ENCODE results near the gene OR13H1.
"Not testable (repeated sequence)": the region's sequence is repeated elsewhere in the genome, so short reads cannot be mapped to it uniquely, and the experiment has no call there.

OR13H1 gene, protein sequence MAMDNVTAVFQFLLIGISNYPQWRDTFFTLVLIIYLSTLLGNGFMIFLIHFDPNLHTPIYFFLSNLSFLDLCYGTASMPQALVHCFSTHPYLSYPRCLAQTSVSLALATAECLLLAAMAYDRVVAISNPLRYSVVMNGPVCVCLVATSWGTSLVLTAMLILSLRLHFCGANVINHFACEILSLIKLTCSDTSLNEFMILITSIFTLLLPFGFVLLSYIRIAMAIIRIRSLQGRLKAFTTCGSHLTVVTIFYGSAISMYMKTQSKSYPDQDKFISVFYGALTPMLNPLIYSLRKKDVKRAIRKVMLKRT

DNA sequence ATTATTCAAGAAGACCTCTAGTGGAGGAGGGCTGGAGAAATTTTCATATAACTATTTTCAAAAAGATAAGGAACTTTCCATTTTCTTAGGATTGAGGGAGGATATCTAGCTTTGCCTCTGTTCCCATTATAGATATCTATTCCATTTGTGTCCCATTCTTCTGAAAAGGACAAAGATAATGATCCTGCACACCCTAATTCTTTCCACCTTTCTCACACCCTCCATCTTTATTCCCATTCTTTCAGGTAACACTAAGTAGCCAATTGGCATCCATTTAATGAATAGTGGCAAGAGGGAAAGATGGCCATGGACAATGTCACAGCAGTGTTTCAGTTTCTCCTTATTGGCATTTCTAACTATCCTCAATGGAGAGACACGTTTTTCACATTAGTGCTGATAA lies at the start of gene OR13H1:
OR13H1 (plus strand) TSS at position 301 of the 400 bp plus-strand sequence; CDS start at position 301, 0 bp downstream.
- no peak for DNase-seq

DNA sequence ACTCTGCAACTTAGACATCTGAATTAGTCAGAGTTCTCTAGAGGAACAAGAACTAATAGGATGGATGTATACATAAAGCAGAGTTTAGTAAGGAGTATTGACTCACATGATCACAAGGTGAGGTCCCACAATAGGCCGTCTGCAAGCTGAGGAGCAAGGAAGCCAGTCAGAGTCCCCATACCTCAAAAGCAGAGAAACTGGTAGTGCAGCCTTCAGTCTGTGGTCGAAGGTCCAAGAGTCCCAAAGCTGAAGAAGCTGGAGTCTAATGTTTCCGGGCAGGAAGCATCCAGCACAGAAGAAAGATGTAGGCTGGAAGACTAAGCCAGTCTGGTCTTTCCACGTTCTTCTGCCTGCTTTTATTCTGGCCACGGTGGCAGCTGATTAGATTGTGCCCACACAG lies 42.3 kb upstream of the OR13H1 start:
- not testable (repeated sequence) for DNase-seq

DNA sequence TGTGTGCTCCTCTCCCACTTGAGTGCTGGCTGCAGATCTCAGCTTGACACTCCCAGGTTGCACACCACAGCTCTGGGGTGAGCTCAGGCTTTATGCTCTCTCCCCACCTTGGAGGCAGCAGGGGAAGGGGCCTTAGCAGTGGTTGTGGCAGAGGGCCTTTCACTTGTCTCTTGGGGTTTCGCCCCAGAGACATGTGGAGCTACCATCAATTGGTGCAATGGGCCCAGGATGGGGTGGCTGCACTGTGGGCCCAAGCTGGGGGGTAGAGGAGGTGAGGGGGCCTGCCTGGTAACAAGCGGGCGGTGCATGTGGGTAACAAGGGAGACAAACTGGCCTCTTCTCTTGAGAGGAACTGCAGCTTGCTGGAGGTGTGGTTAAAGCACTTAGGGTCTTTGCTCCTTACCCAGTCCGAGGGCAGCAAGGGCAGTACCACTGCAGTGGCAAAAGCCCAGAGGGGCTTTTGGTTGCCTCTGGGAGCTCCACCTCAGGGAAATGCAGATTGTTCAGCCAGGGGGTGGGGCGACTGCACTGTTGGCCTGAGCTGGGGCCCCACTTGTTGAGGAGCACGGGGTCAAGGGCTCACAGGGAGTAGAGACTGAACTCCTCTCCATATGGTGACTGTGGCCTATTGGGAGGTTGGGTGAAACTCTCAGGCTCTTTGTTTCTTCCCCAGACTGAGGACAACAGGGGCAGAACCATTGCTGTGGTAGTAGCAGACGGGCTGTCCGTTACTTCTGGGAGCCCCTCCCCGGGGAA lies 30.5 kb upstream of the OR13H1 start:
- DNase-seq: no peak

DNA sequence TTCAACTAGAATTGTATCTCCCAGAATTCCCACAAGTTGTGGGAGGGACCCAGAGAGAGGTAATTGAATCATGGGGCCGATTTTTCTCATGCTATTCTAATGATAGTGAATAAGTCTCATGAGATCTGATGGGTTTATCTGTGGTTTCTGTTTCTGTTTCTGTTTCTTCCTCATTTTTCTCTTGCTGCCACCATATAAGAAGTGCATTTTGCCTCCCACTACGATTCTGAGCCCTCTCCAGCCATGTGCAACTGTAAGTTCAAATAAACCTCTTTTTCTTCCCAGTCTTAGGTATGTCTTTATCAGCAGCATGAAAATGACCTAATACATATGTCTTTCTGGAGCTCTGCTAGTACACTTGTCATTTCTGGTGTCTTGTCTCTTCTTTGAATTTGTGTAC lies 22.1 kb upstream of the OR13H1 start:
- DNase-seq: no peak

DNA sequence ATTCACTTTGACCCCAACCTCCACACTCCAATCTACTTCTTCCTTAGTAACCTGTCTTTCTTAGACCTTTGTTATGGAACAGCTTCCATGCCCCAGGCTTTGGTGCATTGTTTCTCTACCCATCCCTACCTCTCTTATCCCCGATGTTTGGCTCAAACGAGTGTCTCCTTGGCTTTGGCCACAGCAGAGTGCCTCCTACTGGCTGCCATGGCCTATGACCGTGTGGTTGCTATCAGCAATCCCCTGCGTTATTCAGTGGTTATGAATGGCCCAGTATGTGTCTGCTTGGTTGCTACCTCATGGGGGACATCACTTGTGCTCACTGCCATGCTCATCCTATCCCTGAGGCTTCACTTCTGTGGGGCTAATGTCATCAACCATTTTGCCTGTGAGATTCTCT lies 344 bp downstream of the OR13H1 start:
- no peak for DNase-seq

GRCh38 chrX:131549011-131549410 lies 5.1 kb downstream of the OR13H1 start:
- DNase-seq: no peak

GRCh38 chrX:131552453-131552852 lies 8.6 kb downstream of the OR13H1 start:
- DNase-seq: not testable (repeated sequence)

DNA sequence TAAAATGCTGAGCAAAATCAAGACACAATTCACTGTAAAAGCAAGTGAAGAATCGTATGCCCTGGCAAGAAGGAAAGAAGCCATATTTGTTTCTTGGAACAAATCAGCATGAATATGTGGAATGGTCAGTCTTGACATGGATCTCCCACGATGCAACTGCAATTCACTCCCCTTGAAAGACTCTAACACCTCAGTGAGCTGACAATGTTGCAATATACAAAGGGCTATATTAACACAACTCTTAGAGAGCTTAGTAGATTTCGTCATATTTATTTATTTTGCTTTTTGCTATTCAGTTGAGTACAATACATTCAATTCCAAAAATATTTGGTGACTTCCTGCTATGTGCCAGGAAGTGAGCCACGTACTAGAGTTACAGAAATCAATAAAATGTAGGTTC lies 14.7 kb downstream of the OR13H1 start:
- no peak for DNase-seq

GRCh38 chrX:131564553-131565229 lies 20.8 kb downstream of the OR13H1 start:
- no peak for DNase-seq

DNA sequence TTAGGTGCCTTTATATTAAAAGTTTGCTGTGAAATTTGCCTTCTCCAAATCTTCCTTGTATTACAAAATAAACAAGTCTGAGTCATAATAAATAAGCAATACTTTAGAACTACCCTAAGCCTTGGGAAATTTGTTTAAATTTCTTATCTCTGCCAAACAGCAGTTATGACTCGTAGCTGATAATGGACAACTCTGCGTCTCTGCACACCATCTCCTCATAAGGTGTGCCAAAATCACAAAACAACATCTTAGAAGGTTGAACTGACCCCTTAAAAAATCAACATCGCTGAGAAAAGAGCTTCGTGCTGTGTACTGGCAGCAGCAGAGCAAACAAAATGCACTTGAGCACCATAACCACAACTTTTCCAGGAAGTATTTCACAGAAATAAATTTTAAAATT lies 22.0 kb downstream of the OR13H1 start:
- no peak for DNase-seq

DNA sequence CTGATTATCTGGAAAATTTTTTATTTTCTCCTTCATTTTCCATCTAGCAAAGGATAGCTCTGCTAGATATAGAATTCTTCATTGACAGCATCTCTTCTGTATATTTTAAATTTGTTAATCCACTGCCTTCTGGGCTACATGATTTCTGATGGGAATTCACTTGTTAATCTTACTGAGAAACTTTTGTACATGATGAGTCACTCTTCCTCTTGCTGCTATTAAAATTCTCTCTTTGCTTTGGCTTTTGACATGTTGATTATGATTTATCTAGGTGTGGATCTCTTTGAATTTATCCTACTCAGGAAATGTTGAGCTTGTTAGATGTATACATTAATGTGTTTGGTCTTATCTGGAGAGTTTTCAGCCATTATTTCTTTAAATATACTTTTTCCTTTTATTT lies 27.5 kb downstream of the OR13H1 start:
- no peak for DNase-seq

DNA sequence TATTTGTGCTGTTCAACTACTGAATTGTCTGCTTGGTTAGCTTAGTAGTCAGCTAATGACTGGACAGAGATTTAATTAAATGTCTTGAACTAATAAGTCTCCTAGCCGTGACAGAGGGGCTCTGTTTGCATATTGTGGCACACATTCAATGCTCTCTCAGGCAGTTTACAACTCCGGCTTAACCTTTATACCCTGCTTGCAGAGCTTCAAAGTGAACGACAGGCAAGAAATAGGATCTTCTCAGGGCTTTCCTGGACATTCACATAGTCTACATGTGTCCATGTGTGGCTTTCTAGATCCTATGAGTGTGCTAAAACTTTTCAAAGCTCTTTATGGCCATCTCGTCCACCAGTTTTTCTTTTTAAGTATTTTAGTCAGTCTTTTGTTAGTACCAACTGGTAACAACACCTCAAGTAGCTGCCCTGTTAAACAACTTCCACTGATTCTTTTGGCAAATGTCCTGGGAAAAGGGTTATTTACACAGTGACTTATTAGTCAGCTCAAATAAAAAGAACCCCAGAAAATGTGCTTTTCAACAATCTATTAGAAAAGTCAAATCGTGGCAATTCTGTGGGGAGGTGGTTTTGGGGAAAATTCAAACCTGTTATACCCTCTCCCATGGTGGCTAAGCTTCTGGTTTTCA lies 28.6 kb downstream of the OR13H1 start:
- no peak for DNase-seq

DNA sequence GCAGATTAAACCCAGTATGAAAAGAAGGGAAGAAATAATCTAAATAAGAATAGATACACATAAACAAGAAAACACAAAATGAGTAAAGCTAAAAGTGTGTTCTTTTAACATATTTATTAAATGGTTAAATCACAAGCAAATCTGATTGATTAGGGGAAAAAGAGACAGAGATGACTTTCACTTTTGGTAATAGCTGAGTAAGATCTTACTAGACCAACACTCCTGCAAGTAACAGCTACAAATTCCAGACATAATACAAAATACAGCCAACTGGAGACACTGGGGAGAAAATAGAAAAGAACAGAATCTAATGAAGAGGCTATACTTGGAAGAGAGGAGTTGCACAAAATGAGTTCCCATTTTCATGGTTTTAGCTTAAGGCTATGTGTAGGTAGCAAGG lies 33.5 kb downstream of the OR13H1 start:
- no peak for DNase-seq

- DNase-seq: no peak
These were observed 34.3 kb downstream of the OR13H1 start for GRCh38 chrX:131577999-131578734.

- not testable (repeated sequence) for DNase-seq
These were observed 35.0 kb downstream of the OR13H1 start for GRCh38 chrX:131578735-131579367.

- no peak for DNase-seq
These were observed 45.1 kb downstream of the OR13H1 start for GRCh38 chrX:131588995-131589394.
